Measurements from ENCODE around the gene FER. TPM values are rescaled to one million over a fixed set of nuclear protein-coding genes. Genes with fewer than 3 reads are reported as not detected.

The FER gene
- total RNA-seq, 2 experiments from 2014 or later = 9.0 to 9.8 TPM

GRCh38 chr5:108941746-108942145 lies 194.0 kb downstream of the FER start:
- intact Hi-C loops (cut with micrococcal nuclease) = no loop called here
- H3K9me3 Mint-ChIP-seq = no peaks in the 10 kb centered on the region
- ATAC-seq (no peak), DNase-seq (no peak)
- no peaks in the 10 kb centered on the region for H3K27me3 Mint-ChIP-seq
- H3K4me1 Mint-ChIP-seq (ENCODE audit: low read depth) = no peaks in the 10 kb centered on the region
- H3K4me3 Mint-ChIP-seq = no peak overlapping the region
- TF ChIP-seq CTCF (IDR thresholded peaks at IDR 0.05) = no peak
- H3K27ac Mint-ChIP-seq = no peak overlapping the region
- ChIA-PET POLR2A (no interaction called here), CTCF (no interaction called here)
- no peaks in the 10 kb centered on the region for H3K36me3 Mint-ChIP-seq (ENCODE audit: low read depth)

- no peak overlapping the region for H3K4me3 Mint-ChIP-seq
- H3K27me3 Mint-ChIP-seq = no peaks in the 10 kb centered on the region
- no peaks in the 10 kb centered on the region for H3K36me3 Mint-ChIP-seq (ENCODE audit: low read depth)
- ChIA-PET POLR2A (no interaction called here), CTCF (no interaction called here)
- ATAC-seq (no peak), DNase-seq (no peak)
- TF ChIP-seq CTCF (IDR thresholded peaks at IDR 0.05) = no peak
- H3K27ac Mint-ChIP-seq = no peak overlapping the region
- intact Hi-C loops (cut with micrococcal nuclease) = no loop called here
- H3K4me1 Mint-ChIP-seq (ENCODE audit: low read depth) = no peaks in the 10 kb centered on the region
- no peaks in the 10 kb centered on the region for H3K9me3 Mint-ChIP-seq
Observed at GRCh38 chr5:108942701-108943100, 195.0 kb downstream of the FER start.

- no peaks in the 10 kb centered on the region for H3K4me1 Mint-ChIP-seq (ENCODE audit: low read depth)
- no peaks in the 10 kb centered on the region for H3K36me3 Mint-ChIP-seq (ENCODE audit: low read depth)
- ATAC-seq (no peak), DNase-seq (no peak)
- TF ChIP-seq CTCF (IDR thresholded peaks at IDR 0.05) = no peak
- ChIA-PET POLR2A (no interaction called here), CTCF (no interaction called here)
- no peaks in the 10 kb centered on the region for H3K9me3 Mint-ChIP-seq
- H3K27me3 Mint-ChIP-seq = no peaks in the 10 kb centered on the region
- H3K4me3 Mint-ChIP-seq = no peak overlapping the region
- intact Hi-C loops (cut with micrococcal nuclease) = no loop called here
- no peak overlapping the region for H3K27ac Mint-ChIP-seq
Observed at GRCh38 chr5:108945094-108945493, 197.4 kb downstream of the FER start.

- no peaks in the 10 kb centered on the region for H3K4me1 Mint-ChIP-seq (ENCODE audit: low read depth)
- POLR2A ChIA-PET = no interaction called here
- intact Hi-C loops (cut with micrococcal nuclease) = no loop called here
- CTCF ChIA-PET = no interaction called here
- no peak for ATAC-seq
- no peak for DNase-seq
- no peaks in the 10 kb centered on the region for H3K27me3 Mint-ChIP-seq
- TF ChIP-seq CTCF (IDR thresholded peaks at IDR 0.05) = no peak
- H3K27ac Mint-ChIP-seq = no peak overlapping the region
- H3K36me3 Mint-ChIP-seq (ENCODE audit: low read depth) = no peaks in the 10 kb centered on the region
- no peak overlapping the region for H3K4me3 Mint-ChIP-seq
- H3K9me3 Mint-ChIP-seq = no peaks in the 10 kb centered on the region
Observed at GRCh38 chr5:108946008-108946407, 198.3 kb downstream of the FER start.

GRCh38 chr5:108947164-108947563 lies 199.5 kb downstream of the FER start:
- intact Hi-C loops (cut with micrococcal nuclease) = no loop called here
- H3K4me3 Mint-ChIP-seq = no peak overlapping the region
- CTCF ChIA-PET = no interaction called here
- H3K27me3 Mint-ChIP-seq = no peaks in the 10 kb centered on the region
- no peak for DNase-seq
- TF ChIP-seq CTCF (IDR thresholded peaks at IDR 0.05) = no peak
- POLR2A ChIA-PET = interaction anchor here (0.6 kb wide), 1 partner anchor 25 kb away, joined by 3 read pairs; no protein-coding TSS in a partner anchor
- no peaks in the 10 kb centered on the region for H3K4me1 Mint-ChIP-seq (ENCODE audit: low read depth)
- ATAC-seq = no peak
- no peaks in the 10 kb centered on the region for H3K9me3 Mint-ChIP-seq
- H3K36me3 Mint-ChIP-seq (ENCODE audit: low read depth) = no peaks in the 10 kb centered on the region
- no peak overlapping the region for H3K27ac Mint-ChIP-seq
